ENCODE measurements around the gene PCDH19.
"Not testable (repeated sequence)": the region's sequence is repeated elsewhere in the genome, so short reads cannot be mapped to it uniquely, and the experiment has no call there.

PCDH19 gene

GRCh38 chrX:100409610-100410590 is at the start of gene PCDH19:
TSS of gene PCDH19 (minus strand) at chrX:100410273. CDS start at chrX:100408597, 1,676 bp downstream.
- DNase-seq, result peak; percentile 54

DNA sequence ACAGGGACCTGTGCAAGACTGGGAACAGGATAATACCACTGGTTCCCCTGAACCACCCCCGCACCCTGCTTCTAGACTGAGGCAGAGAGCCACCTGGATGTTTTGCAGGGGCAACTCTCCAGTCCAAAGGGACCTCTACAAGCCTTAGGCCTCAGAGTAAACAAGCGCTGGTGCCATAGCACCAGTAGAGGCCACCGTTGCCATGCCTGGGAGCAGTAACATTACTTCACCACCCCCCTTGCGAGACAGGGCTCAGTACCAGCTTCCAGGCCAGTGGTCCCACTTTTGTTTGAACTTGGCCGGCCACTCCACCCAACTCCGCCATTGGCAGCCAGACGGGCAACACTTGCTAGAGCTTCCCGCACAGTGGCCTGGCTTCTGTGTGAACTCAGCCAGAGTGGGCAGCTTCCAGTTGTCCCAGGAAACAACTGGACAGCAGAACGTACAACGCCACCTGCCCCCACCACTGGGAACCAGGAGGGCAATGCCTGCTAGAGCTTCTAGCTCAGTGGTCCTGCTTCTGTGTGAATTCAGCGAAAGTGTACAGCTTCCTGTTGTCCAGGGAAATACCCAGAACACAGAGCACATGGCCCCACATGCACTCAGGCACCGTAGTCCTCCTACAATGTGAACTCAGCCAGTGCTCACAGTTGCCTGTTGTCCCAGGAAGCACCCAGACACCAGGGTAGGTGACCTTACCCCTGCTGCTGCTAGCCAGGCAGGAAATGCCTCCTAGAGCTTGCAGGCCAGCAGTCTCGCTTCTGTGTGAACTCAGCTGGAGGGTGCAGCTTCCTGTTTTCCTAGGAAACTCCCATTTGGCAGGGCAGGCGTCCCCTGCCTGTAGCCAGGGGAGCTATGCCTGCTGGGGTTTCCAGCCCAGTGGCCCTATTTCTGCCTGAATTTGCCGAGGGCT is 39.9 kb upstream of the PCDH19 start:
- DNase-seq, result no peak

GRCh38 chrX:100447655-100448397 is 37.8 kb upstream of the PCDH19 start:
- peak; percentile 30 for DNase-seq

GRCh38 chrX:100445593-100445992 is 35.5 kb upstream of the PCDH19 start:
- no peak for DNase-seq

GRCh38 chrX:100441321-100441720 is 31.2 kb upstream of the PCDH19 start:
- not testable (repeated sequence) for DNase-seq

GRCh38 chrX:100440006-100440405 is 29.9 kb upstream of the PCDH19 start:
- no peak for DNase-seq

GRCh38 chrX:100435726-100436125 is 25.7 kb upstream of the PCDH19 start:
- DNase-seq, result no peak

- DNase-seq, result no peak
These were observed 13.9 kb upstream of the PCDH19 start for GRCh38 chrX:100424012-100424411.

DNA sequence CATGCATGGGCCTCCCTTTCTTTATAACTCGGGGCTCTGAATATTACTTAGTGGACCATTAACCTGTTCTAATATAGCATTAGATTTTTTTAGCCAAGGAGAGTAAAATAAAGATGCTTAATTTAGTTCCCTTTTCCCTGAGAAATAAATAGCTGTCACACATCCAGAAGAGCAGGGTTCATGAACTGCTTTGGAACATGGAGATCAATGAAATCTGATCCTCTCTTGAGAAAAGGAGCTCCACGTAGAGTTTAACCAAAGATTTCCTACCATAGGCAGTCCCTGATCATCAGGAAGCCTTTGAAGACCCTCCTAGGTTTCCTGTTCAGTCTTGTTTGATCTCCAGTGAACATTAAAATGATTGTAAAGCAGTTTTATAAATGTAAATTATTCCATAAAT is 8.5 kb upstream of the PCDH19 start:
- no peak for DNase-seq

- no peak for DNase-seq
These were observed 7.6 kb upstream of the PCDH19 start for GRCh38 chrX:100417681-100418080.

DNA sequence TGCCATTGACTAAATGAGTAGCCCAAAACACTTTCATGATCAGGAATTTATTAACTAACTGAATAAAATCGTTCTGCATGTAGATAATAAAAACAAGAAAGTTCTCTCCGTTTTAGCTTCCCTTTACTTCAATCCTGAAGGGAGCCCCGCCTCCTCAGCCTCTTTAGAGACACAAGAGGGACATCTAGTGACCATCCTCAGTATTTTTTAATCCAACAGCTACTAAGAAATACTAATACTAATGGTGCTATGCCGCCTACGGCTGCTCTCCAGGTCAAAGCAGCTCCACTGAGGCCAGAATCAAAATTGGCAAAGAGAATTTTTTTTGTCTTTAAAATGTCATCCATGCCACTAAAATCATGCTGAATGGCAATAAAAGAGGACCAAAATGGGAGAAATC is 3.2 kb upstream of the PCDH19 start:
- DNase-seq, result peak; percentile 55

- no peak for DNase-seq
These were observed 2.0 kb upstream of the PCDH19 start for GRCh38 chrX:100411802-100412715.

DNA sequence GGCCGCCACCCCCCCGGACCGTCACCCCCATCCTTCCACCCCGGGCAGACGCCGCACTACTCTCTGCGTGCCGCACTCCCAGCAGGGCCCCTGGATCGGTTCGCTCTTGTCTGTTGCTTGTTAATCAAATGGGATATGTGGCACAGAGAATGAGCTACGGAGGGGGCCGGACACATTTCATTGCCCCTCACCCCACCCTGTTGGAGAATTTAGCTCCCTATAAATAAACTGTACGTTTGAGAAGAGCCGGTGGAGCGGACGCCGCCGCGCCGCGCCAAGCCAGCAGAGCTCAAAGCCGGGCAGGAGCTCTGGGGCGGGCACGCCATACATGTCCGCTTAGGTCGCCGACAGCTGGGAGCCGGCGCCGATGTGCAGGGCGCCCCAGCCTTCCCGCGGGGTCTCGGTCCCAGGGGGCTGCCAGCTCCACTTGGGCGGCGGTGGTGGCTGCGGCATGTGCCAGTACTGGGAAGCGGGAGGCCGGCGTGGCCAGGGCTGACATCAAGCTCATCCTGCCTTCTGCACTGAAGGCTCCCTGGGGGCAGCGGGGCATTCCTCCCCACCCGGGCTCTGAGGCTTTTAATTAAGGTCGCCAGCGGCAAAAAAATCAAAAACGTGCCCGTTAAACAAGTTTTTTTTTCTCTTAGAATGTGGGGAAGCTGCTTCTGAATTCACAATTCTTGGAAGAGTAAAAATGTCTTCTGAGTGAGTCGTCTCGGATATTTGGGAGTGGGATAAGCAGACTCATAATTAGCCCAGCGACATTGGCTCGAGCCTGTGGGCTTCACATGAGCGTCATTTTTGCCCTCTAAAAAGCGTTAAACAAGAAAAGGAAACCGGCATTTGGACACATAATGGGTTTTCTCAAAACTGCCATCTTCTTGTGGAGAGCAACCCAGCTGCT is 1.1 kb upstream of the PCDH19 start:
- DNase-seq, result no peak

DNA sequence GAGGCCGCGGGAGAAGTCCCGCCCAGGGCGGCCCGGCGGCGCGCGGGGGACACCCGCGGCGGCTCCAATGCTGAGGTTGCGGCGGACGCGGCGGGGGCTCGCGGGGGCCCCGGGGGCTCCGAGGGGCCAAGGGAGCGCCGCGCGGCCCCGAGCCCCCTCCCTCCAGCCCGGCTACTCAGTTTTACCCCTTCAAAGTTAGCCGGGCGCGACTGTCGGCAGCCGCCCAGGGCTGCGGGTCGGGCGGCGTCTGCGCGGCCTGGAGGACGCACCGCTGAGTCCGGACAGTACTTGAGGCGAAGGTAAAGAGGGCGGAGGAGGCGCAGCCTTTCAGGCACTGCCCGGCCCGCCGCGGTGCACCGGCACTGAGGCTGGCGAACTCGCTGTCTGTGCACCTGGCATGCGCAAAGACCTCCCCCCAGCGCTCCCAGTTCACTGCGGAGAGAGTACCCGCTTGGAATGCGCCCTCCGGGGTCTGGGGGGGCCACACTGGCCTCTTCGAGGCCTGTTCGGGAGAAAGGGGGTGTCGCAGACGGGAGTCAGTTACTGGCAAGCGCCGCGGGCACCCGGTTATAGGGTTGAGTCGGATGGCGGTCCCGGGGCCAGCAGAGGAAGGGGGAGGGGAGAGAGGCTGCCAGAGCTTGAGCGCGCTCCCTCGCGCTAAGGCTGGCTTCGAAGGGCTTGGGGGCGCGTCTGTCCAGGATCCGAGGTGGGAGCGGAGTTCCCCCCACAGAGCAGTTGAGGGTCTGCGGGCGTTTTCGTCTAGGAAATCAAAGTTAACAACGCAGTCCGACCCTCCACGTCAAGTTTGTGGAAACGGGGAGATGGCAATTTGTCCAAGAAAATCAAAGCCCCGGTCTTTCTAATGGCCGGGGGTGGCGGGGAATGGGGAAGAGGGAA is 1.1 kb downstream of the PCDH19 start:
- DNase-seq, result no peak

GRCh38 chrX:100407784-100408712 is 2.0 kb downstream of the PCDH19 start:
- DNase-seq, result no peak

DNA sequence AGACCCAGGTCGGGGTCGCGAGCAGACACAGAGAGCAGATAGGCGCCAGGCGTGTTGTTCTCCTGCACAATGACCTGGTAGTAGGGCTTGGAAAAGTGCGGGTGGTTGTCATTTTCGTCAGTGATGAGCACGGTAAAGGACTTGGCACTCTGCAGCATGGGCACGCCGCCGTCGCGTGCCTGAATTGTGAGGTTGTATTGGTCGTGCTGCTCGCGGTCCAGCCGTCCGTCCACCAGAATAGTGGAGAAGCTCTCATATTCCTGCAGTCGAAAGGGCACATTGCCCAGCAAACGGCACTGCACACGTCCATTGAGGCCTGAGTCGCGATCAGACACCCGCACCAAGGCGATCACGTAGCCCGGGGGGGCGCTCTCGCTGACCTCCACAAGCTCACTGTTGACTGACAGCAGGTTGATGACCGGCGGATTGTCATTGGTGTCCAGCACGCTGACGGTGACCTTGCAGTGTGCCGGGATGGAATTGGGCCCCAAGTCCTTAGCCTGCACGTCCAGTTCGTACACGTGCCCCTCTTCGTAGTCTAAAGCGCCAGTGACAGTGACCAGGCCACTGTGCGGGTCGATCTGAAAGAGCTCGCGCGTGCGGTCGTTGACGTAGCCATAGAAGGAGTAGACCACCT is 2.8 kb downstream of the PCDH19 start:
- DNase-seq, result no peak

- DNase-seq, result no peak
These were observed 4.6 kb downstream of the PCDH19 start for GRCh38 chrX:100405424-100405823.

DNA sequence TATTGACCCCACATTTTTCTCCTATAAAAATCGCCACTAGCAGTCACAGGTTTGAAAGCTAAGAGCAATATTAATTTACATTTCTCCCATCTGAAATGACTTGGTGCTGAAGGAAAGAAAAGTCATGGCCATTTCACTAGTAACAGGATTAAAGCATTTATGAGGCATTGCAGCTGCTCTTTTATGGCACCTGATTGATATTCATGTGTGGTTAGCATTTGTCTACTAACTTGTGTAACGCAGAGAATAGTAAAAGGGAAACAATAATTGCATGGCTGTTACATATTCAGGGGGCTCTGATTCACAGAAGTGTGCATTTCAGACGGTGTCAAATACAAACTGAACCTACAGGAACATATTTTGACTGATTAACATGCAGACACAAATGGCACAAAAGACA is 5.2 kb downstream of the PCDH19 start:
- no peak for DNase-seq

Data from activated CD4-positive, alpha-beta T cell treated with anti-CD3 and anti-CD28 coated beads, Interleukin-10, Interleukin-2, amounts not matched to agents 100 ng/mL and 50 ng/mL, durations not matched to agents 16 hours and 8 hours (primary cell).